ENCODE measurements around the gene ZNF578.
"Not testable (repeated sequence)": the region's sequence is repeated elsewhere in the genome, so short reads cannot be mapped to it uniquely, and the experiment has no call there.

ZNF578 gene

GRCh38 chr19:52453324-52454094 is at the start of gene ZNF578:
ZNF578 (plus strand) TSS chr19:52453553; CDS start chr19:52501846, 48,293 bp downstream.
- no peak for DNase-seq

- DNase-seq, result no peak
Measured at GRCh38 chr19:52410276-52410675, 43.1 kb upstream of the ZNF578 start.

- DNase-seq, result no peak
Measured at GRCh38 chr19:52415711-52416110, 37.6 kb upstream of the ZNF578 start.

DNA sequence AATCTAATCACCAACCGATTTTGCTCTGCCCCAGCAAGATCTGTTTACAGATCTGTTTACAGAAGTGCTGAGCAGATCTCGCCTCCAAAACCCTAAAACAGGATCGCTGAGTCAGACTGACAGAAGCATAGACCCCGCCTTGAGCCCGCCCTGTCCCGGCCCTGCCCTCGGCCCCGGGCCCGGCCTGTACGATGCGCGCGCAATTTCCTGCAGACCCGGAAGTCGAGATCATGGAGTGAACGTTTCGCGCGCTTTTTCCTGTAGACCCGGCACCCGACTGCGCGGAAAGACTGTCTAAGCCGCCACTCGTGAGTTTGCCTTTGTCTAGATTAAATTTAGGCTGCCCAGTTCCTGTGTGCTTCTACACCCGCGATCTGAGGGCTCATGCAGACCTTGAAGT is 24.4 kb upstream of the ZNF578 start, which contains the start of gene ZNF534:
Gene ZNF534, plus strand, starts transcription at position 212 of the 400 bp plus-strand sequence. CDS start 2,327 bp downstream, outside the sequence.
- DNase-seq, result no peak

DNA sequence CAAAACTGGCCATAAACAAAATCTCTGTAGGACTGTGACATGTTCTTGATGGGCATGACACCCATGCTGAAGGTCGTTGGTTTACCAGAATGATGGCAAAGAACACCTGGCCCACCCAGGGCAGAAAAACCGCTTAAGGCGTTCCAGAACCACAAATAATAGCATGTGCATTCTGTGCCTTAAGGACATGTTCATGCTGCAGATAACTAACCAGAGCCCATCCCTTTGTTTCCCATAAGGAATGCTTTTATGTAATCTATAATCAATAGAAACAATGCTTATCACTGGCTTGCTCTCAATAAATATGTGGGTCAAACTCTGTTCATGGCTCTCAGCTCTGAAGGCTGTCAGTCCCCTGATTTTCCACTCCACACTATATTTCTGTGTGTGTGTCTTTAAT is 11.2 kb upstream of the ZNF578 start:
- no peak for DNase-seq

- DNase-seq, result no peak
Measured at GRCh38 chr19:52444506-52444905, 8.8 kb upstream of the ZNF578 start.

DNA sequence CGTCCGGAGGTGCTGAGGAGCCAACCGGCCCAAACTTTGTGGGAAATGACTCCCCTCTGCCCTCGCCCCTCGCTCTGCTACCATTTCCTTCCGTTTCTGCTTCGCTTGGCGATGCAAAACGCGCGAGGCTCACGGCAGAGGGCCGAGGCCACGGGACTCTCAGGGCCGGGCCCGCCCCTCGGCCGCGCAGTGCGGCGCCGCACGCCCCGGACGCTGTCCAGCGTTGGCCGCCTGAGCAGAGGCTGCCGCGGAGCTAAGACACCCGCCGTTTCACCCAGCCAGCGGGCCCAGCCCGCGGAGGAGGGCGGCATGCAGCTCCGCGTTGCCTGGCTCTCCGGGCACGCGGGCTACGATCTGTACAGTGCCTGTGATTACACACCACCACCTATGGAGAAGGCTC is 2.1 kb upstream of the ZNF578 start:
- DNase-seq, result no peak

DNA sequence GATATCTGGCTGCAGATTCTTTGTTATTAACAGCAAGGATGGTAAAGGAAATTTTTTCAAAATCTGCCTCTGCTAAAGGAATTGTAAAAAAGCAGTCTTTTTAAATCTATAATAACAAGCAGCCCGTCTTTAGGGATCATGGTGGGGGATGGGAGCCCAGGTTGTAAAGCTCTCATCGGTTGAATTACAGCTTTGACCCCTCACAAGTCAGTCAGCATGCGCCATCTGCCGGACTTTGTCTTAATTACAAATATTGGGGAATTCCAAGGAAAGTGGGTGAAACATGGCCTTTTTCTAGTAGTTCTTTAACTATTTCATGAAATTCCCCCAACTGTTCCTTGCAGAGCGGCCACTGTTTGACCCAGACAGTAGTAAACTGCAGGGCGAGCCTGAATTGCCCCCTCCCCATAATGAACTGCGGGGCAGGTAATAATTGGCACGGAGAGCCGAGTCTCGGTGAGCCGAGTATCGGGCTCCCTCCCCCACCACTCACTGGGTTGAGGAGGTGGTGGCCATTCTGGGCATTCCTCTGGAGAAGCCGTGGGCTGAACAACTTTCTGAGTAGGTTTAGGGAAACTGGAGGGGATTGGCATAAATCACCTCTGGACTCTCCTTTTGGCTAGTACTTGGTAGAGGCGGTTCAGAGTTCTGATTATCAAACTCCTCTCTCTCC is 11.6 kb downstream of the ZNF578 start:
- no peak for DNase-seq

DNA sequence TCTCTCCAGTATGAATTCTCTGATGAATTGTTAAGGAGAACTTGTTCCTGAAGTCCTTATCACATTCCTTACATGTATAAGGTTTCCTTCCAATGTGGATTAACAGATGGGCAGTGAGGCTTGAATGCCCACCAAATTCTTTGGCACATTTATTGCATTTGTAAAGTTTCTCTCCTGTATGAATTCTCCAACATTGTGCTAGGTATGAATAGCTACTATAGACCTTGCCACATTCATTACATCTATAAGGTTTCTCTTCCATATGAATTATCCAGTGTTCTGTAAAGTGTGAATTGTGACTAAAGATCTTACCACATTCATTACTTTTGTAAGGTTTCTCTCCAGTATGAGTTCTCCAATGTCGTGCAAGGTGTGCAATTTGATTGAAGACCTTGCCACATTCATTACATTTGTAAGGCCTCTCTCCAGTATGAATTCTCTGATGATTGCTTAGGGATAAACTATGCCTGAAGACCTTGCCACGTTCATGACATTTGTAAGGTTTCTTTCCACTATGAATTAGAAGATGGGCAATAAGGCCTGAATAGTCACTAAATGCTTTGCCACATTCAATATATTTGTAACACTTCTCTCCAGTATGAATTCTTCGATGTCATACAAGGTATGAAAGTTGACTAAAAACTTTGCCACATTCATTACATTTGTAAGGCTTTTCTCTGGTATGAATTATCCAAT is 20.4 kb downstream of the ZNF578 start:
- no peak for DNase-seq

DNA sequence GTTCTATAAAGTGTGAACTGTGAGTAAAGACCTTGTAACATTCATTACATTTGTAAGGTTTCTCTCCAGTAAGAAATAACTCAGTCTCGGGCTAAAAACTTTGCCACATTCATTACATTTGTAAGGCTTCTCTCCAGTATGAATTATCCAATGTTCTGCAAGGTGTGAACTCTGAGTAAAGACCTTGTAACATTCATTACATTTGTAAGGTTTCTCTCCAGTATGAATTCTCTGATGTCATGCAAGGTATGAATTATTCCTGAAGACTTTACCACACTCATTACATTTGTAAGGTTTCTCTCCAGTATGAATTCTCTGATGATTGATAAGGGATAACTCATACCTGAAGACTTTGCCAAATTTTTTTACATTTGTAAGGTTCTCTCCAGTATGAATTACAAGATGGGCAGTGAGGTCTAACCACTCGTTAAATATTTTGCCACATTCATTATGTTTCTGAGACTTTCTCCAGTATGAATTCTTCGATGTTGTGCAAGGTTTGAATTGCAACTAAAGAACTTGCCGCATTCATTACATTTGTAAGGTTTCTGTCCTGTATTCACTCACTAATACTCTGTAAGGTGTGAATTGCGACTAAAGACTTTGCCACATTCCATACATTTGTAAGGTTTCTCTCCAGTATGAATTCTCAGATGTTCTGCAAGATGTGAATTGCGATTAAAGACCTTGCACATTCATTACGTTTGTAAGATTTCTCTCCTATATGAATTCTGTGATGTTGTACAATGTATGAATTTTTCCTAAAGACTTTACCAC is 21.2 kb downstream of the ZNF578 start:
- DNase-seq, result no peak

GRCh38 chr19:52484111-52484743 is 30.9 kb downstream of the ZNF578 start:
- not testable (repeated sequence) for DNase-seq

DNA sequence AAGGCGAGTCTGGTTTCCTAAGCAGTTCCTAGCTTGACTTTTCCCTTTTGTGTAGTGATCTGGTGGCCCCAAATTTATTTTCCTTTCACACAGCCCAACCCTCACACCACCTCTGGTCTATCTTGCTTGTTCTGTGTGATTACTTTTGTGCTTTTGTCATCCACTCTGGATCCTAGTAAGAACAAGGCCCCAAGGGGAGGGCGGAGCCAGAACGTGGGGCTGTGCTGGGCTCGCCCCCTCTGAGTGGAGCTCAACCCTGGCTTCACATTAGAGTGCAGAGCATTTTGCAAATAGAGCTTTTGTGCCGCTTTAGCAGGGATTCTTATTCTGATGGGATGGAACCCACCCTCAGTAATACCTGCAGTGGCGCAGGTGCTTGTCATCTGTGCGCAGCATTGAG is 31.7 kb downstream of the ZNF578 start:
- DNase-seq, result not testable (repeated sequence)

- not testable (repeated sequence) for DNase-seq
Measured at GRCh38 chr19:52485561-52486240, 32.3 kb downstream of the ZNF578 start.

GRCh38 chr19:52492201-52492993 is 39.0 kb downstream of the ZNF578 start:
- DNase-seq, result no peak

GRCh38 chr19:52492994-52493470 is 39.7 kb downstream of the ZNF578 start:
- no peak for DNase-seq

- no peak for DNase-seq
Measured at GRCh38 chr19:52494518-52494917, 41.2 kb downstream of the ZNF578 start.

DNA sequence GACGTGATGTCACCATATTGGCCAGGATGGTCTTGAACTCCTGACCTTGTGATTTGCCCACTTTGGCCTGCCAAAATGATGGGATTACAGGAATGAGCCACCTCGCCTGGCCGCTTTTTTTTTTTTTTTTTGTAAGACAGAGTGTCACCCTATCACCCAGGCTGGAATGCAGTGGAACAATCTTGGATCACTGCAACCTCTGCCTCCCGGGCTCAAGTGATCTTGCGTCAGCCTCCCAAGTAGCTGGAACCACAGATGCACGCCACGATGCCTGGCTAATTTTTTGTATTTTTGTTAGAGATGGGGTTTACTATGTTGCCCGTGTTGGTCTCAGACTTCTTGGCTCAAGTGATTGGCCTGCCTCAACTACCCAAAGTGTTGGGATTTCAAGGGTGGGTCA is 45.2 kb downstream of the ZNF578 start:
- no peak for DNase-seq

DNA sequence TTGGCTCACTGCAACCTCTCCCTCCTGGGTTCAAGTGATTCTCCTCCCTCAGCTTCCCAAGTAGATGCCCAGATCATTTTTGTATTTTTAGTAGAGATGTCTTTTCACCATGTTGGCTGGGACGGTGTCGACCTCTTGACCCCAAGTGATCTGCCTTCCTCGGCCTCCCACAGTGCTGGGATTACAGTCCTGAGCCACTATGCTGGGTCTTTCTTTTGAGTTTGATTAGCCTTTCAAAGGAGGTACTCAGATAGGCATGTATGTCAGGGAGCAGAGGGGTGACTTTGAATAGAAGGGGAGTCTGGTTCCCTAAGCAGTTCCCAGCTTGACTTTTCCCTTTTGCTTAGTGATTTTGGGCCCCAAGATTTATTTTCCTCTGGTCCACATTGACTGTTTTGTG is 47.1 kb downstream of the ZNF578 start:
- DNase-seq, result not testable (repeated sequence)

GRCh38 chr19:52500991-52501390 is 47.6 kb downstream of the ZNF578 start:
- DNase-seq, result not testable (repeated sequence)

- no peak for DNase-seq
Measured at GRCh38 chr19:52507266-52507665, 53.9 kb downstream of the ZNF578 start.

DNA sequence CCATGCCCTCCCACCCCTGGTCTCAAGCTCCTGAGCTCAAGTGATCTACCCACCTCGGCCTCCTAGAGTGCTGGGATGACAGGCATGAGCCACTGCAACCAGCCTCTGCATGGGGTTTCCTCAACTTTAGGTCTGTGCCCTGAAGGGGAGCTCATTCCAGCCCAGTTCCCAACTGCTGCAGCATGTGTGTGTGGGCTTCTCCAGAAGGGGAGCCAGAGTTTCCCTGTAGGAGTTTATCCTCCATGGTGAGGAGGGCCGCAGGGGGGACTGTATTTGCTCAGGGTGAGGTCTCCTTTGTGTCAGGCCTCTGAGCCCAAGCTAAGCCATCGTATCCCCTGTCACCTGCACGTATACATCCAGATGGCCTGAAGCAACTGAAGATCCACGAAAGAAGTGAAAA is 62.8 kb downstream of the ZNF578 start:
- no peak for DNase-seq

All from SIG-M5 (cell line).